Dendritic cell treated with granulocyte-macrophage colony-stimulating factor and Interleukin-4, amounts not matched to agents 40 ng/mL and 50 ng/mL, for 4 days (primary cell): ENCODE data around the gene ZNF367.

Experiments
- H3K27ac Mint-ChIP-seq: one replicate; pipeline ENCODE4 v1.8.0; 2022; ENCODE audit warnings: mild to moderate bottlenecking, mixed read lengths
- H3K27me3 Mint-ChIP-seq: one replicate; pipeline ENCODE4 v1.8.0; 2022; ENCODE audit warnings: mild to moderate bottlenecking, mixed read lengths
- H3K36me3 Mint-ChIP-seq: one replicate; pipeline ENCODE4 v1.8.0; 2022; ENCODE audit warnings: low read depth, mixed read lengths
- H3K4me1 Mint-ChIP-seq: one replicate; pipeline ENCODE4 v1.8.0; 2022; ENCODE audit warnings: low read depth, mixed read lengths
- H3K4me3 Mint-ChIP-seq: one replicate; pipeline ENCODE4 v1.8.0; 2022; ENCODE audit warnings: mild to moderate bottlenecking, moderate library complexity, mixed read lengths
- H3K9me3 Mint-ChIP-seq: one replicate; pipeline ENCODE4 v1.8.0; 2022; ENCODE audit warnings: mixed read lengths
- intact Hi-C: fragments of 100-400 bp; cut with micrococcal nuclease; formaldehyde crosslinking; loops from one replicate; pipeline ENCODE4 v1.15.0; 2022

ZNF367 gene

DNA sequence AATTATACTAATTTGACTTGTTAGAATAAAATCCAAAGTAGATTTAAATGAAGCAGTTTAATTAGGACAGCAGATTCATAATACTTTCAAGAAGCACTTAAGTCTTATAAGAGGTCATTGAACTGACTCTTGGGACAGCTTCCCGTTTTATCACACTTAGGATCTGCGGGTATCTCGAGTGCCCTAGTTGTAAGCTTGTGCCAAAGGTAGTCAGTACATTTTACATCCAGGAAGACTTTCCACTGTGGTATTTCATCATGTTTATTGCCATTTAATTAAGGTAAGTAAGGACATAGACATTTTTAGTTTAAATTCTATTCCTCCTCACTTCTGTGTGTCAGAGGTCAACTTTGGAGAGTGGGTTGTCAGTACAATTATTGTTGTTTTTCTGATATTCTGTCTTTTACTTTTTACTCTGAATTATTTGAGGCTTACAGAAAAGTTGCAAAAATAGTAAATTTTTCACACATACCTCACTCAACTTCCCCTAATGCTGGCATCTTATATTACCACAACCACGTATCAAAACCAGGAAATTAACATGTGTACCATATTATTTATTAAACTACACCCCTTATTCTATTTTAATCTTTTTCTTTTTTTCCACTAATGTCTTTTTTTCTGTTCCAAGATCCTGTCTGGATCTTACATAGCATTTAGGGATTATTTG, 7.5 kb upstream of the ZNF367 start:
- no peak overlapping the region for H3K27ac Mint-ChIP-seq
- H3K9me3 Mint-ChIP-seq, result no peaks in the 10 kb centered on the region
- H3K27me3 Mint-ChIP-seq, result peaks cover 1% of the 10 kb centered on the region
- intact Hi-C loops, result no loop called here
- H3K4me3 Mint-ChIP-seq, result no peak overlapping the region
- peaks cover 15% of the 10 kb centered on the region for H3K4me1 Mint-ChIP-seq
- H3K36me3 Mint-ChIP-seq, result no peaks in the 10 kb centered on the region

DNA sequence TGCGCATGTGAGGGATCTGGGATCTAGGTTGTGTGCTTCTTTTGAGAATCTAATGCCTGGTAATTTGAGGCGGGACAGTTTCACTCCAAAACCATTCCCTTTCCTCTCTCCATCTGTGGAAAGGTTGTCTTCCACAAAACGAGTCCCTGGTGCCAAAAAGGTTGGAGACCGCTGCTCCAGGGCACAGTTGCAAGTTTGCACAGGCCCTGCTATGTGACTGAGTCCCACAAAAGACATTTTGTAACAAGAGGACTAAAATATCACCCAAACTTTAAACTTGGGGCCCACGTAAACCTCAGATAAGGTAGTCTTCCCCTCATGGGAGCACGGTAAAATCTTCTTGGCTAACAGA, 5.8 kb upstream of the ZNF367 start:
- Mint-ChIP-seq H3K27me3 (peaks cover 1% of the 10 kb centered on the region), H3K36me3 (peaks cover 2% of the 10 kb centered on the region), H3K4me1 (peaks cover 27% of the 10 kb centered on the region), H3K27ac (no peak overlapping the region), H3K9me3 (no peaks in the 10 kb centered on the region), H3K4me3 (no peak overlapping the region)
- intact Hi-C loops, result no loop called here

DNA sequence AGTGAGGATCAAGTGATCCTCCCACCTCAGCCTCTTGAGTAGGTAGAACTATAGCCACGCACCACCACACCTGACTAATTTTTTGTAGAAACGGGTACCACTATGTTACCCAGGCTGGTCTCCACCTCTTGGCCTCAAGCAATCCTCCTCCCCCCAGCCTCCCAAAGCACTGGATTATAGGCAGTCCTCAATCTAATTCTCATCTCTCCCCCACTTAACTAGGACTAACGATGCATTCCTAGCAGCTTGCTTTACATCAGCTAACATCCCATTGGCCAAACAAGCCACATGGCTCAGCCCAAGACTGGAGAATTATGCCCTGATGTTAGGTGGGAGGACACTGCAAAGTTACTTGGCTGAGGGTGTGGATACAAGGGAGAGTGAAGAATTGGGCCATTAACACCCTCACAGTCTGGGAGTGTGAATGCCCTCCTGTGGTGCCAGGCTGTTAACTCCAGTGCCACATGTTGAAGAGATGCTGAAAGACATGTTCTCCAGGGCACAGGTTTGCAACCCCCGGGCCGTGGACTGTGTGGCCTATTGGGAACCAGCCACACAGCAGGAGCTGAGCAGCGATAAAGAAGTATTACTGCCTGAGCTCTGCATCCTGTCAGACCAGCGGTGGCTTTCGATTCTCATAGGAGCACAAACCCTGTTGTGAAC, 5.3 kb upstream of the ZNF367 start:
- intact Hi-C loops, result no loop called here
- peaks cover 6% of the 10 kb centered on the region for H3K36me3 Mint-ChIP-seq
- H3K9me3 Mint-ChIP-seq, result no peaks in the 10 kb centered on the region
- H3K27me3 Mint-ChIP-seq, result peaks cover 1% of the 10 kb centered on the region
- H3K4me3 Mint-ChIP-seq, result no peak overlapping the region
- H3K4me1 Mint-ChIP-seq, result peaks cover 27% of the 10 kb centered on the region
- H3K27ac Mint-ChIP-seq, result no peak overlapping the region

- intact Hi-C loops, result no loop called here
- Mint-ChIP-seq H3K9me3 (no peaks in the 10 kb centered on the region), H3K4me3 (no peak overlapping the region), H3K36me3 (peaks cover 6% of the 10 kb centered on the region), H3K4me1 (peaks cover 26% of the 10 kb centered on the region), H3K27me3 (no peaks in the 10 kb centered on the region), H3K27ac (peak overlapping the region; percentile 97)
Observed at GRCh38 chr9:96420468-96421219, 2.5 kb upstream of the ZNF367 start.

DNA sequence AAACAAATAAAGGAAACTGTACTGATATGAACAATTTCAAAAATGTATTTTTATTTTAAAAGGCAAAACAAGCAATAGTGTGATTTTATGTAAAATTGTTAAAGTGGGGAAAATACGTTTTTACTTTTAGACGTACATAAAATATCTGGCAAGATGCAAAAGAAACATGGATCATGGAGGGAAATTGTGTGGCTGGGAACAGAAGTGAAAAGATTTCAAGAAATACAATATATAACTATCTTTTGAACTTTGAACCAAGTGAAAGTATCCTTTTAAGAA, 1.5 kb upstream of the ZNF367 start:
- peak overlapping the region; percentile 97 for H3K27ac Mint-ChIP-seq

DNA sequence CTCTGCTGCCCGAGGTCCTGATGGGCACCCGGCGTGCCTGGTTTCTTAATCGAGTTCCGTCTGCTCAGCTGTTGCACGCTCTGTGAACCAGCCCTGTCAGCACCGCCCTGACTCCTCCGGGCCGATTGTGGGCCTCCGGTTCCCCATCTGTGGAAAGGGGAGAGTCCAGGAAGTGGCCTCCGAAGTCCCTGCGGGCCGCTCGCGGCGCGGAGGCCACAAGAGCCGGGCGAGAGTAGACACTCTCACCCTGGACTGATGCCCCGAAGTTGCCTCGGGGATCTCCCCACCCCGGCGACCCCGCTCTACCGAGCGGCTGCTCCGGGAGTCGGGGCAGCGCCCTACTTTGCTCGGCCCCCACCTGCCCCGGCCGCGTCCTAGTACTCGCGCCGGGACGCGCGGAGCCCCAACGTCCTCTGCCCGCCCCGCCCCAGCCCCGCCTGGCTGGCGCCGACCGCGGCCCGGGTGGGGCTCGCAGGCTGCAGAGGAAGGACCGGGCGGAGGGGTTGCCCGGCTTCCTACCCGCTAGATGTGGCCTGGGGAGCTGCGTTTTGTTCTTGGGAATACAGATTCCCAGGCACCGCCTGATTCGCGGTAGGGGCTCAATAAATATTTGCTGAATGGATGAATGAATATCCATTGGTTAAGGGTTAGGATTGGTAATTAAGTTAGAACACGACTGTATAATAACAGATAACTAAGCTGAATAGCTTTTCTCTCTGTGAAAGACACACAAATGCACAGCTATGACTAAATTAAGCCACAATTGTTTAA, 935 bp upstream of the ZNF367 start:
- Mint-ChIP-seq H3K36me3 (peaks cover 6% of the 10 kb centered on the region), H3K4me3 (peak overlapping the region; percentile 85), H3K9me3 (no peaks in the 10 kb centered on the region), H3K27ac (peak overlapping the region; percentile 97), H3K4me1 (peaks cover 25% of the 10 kb centered on the region), H3K27me3 (no peaks in the 10 kb centered on the region)
- intact Hi-C loops, result loop anchor here (1.0 to 10.0 kb wide), 3 partner anchors 31 to 436 kb away; partner anchors contain the start of genes HABP4, PRXL2C and ZNF782

More for the DNA sequence above, 1.5 kb upstream of the ZNF367 start:
- Mint-ChIP-seq H3K27me3 (no peaks in the 10 kb centered on the region), H3K9me3 (no peaks in the 10 kb centered on the region), H3K36me3 (peaks cover 6% of the 10 kb centered on the region), H3K4me3 (peak overlapping the region; percentile 85), H3K4me1 (peaks cover 25% of the 10 kb centered on the region)
- intact Hi-C loops, result loop anchor here (2.0 to 10.0 kb wide), 2 partner anchors 235 to 435 kb away; partner anchors contain the start of genes PRXL2C and ZNF782

GRCh38 chr9:96417661-96418082, 498 bp downstream of the ZNF367 start:
- intact Hi-C loops, result loop anchor here (1.0 to 10.0 kb wide), 4 partner anchors 33 to 437 kb away; partner anchors contain the start of genes HABP4, PRXL2C, SLC35D2 and ZNF782
- H3K4me1 Mint-ChIP-seq, result peaks cover 33% of the 10 kb centered on the region
- no peaks in the 10 kb centered on the region for H3K27me3 Mint-ChIP-seq
- H3K27ac Mint-ChIP-seq, result peak overlapping the region; percentile 97
- H3K36me3 Mint-ChIP-seq, result peaks cover 6% of the 10 kb centered on the region
- no peaks in the 10 kb centered on the region for H3K9me3 Mint-ChIP-seq
- peak overlapping the region; percentile 83 for H3K4me3 Mint-ChIP-seq

DNA sequence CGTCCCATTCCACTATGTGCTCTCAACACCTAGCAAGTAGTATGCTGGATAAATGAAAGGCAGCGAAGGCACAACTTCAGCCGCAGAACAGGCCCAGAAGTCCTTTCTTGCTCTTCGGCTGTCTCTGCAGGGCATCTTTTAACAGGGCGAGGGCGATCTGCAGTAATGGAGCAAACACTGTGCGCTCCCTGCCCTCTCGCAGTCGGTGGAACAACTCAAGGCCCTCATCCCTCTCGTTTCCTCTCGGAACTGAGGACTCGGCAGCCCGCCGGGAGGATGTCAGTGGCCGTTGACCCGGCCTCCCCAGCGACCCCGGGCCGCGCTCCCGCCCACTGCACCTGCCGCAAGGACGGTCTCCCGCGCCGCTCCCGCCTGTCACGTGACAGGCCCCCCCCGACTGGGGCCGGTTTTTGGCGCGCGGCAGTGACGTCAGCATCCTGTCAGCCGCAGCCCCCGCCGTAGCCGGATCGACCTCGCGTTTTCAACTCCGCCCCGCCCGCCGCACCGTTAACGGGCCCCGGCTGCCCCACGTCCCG, 1.1 kb downstream of the ZNF367 start:
- no peaks in the 10 kb centered on the region for H3K27me3 Mint-ChIP-seq
- peak overlapping the region; percentile 82 for H3K4me3 Mint-ChIP-seq
- peak overlapping the region; percentile 97 for H3K27ac Mint-ChIP-seq
- H3K9me3 Mint-ChIP-seq, result no peaks in the 10 kb centered on the region
- intact Hi-C loops, result loop anchor here (1.0 to 10.0 kb wide), 2 partner anchors 34 to 438 kb away; partner anchors contain the start of genes SLC35D2 and ZNF782
- H3K36me3 Mint-ChIP-seq, result peaks cover 6% of the 10 kb centered on the region
- H3K4me1 Mint-ChIP-seq, result peaks cover 33% of the 10 kb centered on the region

DNA sequence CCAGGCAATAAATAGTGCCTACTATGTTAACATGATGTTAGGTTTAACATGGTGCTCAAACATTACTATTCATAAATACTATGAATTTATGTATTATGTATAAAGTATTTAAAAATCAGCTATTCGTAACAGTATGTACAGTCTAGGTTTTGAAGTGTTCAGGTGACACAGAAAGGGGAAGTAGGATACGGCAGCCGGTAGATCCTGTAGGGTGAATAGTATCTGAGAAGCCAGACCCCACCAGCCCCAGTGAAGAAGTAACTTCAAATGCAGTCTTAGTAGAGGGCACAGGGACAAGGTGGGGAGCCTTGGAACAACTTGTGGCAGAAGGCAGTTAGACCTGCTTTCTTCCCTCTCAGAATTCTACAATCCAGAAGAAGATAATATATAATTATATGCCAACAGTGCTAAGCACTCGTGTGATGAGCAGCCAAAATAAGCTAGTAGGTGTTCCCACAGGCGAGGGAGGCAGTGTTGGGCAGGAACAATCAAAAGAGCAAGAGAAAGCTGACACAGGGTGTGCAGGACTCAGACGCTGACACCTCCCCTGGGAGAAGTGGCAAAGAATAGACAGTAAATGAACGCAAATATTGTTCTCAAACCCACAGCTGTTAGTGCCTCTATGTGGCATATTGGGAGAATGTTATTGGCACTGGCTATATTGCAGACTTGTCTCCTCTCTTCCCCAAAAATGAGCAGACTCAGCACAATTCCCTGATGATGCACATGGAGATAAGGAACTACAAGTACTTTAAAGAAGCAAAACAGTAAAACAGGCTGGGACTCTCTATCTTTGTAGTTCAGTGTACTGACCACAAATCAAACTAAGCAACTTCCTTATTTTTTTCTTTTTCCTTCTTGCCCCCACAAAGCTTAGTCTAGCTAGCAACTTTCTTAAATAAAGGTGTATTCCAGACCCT, 4.6 kb downstream of the ZNF367 start:
- Mint-ChIP-seq H3K36me3 (peaks cover under 1% of the 10 kb centered on the region), H3K27ac (peak overlapping the region; percentile 87), H3K4me3 (peak overlapping the region; percentile 67), H3K27me3 (no peaks in the 10 kb centered on the region), H3K4me1 (peaks cover 21% of the 10 kb centered on the region), H3K9me3 (no peaks in the 10 kb centered on the region)
- intact Hi-C loops, result loop anchor here (10.0 kb wide), 1 partner anchor 441 kb away; the partner anchor contains the start of gene ZNF782

DNA sequence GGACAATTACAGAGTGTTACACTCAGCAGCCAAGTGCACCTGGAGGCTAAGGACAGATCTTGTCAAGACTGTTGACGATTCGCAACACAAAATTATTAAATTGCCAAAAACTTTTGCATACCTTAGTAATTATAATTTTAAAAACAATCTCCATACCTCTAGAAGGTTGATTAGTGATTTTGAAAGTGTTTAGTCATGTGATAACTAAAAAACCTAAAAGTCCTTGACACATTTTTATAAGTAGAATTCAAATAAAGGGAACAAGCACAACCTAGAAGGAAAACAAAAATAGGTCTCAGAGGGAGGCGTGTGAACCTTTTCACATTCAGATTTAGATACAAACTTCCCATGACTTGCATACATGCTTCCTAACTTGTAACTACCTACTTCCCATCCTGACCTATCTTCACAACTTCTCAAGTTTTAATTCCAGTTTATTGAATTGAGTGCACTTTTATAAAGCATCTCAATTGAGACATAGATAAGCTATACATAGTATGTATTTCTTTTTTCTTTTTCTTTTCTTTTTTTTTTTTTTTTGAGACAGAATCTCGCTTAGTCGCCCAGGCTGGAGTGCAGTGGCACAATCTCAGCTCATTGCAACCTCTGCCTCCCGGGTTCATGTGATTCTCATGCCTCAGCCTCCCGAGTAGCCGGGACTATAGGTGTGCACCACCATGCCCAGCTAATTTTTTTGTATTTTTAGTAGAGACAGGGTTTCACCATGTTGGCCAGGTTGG, 5.8 kb downstream of the ZNF367 start:
- H3K4me3 Mint-ChIP-seq, result no peak overlapping the region
- no peaks in the 10 kb centered on the region for H3K27me3 Mint-ChIP-seq
- H3K9me3 Mint-ChIP-seq, result no peaks in the 10 kb centered on the region
- H3K4me1 Mint-ChIP-seq, result peaks cover 26% of the 10 kb centered on the region
- intact Hi-C loops, result loop anchor here (10.0 kb wide), 1 partner anchor 442 kb away; the partner anchor contains the start of gene ZNF782
- peak overlapping the region; percentile 87 for H3K27ac Mint-ChIP-seq
- no peaks in the 10 kb centered on the region for H3K36me3 Mint-ChIP-seq

- intact Hi-C loops, result loop anchor here (10.0 kb wide), 1 partner anchor 444 kb away; the partner anchor contains the start of gene ZNF782
- H3K27ac Mint-ChIP-seq, result peak overlapping the region; percentile 67
- H3K9me3 Mint-ChIP-seq, result no peaks in the 10 kb centered on the region
- no peaks in the 10 kb centered on the region for H3K27me3 Mint-ChIP-seq
- no peaks in the 10 kb centered on the region for H3K36me3 Mint-ChIP-seq
- no peak overlapping the region for H3K4me3 Mint-ChIP-seq
- peaks cover 26% of the 10 kb centered on the region for H3K4me1 Mint-ChIP-seq
Observed at GRCh38 chr9:96411129-96411838, 6.9 kb downstream of the ZNF367 start.
